B cell (primary cell): ENCODE data around the gene PRUNE2. TPM values are rescaled to one million over a fixed set of nuclear protein-coding genes. Genes with fewer than 3 reads are reported as not detected.

Source experiments
- ATAC-seq: fragments of 200-7000 bp; cut with Tn5 transposase; one replicate; pipeline ENCODE4 v1.10.0; 2021; ENCODE audit warnings: low read depth, mild to moderate bottlenecking, moderate number of reproducible peaks, moderate library complexity
- CTCF ChIA-PET: fragments of 350-600 bp; sonication (Branson Sonifier 250); formaldehyde crosslinking; loops from one replicate; lab custom pipeline; 2021; ENCODE audit warnings: antibody characterized with exemption, inconsistent platforms; lab: Charles Lee
- POLR2A ChIA-PET: fragments of 350-600 bp; sonication (Branson Sonifier 250); formaldehyde crosslinking; loops from one replicate; lab custom pipeline; 2021; ENCODE audit warnings: antibody characterized with exemption; lab: Charles Lee
- DNase-seq: peaks from one replicate; pipeline ENCODE4 v3.0.0; 2013
- H2AFZ ChIP-seq: 2 replicates; pipeline ENCODE4 v1.6.1; 2012; ENCODE audit warnings: mild to moderate bottlenecking, low read depth, low read length; ENCODE audit not compliant: insufficient read depth, poor library complexity, severe bottlenecking
- H3K27ac ChIP-seq, 2 donors: 1 replicate in 1 of 2; 2 replicates in 1 of 2; pipeline ENCODE4 v1.5.1; 2012 to 2013; ENCODE audit warnings: low read length in 2 of 2, mild to moderate bottlenecking in 2 of 2, moderate library complexity in 1 of 2
- H3K27me3 ChIP-seq, 4 experiments: fragments of 200-600 bp in 1 of 4; sonication (generic) in 1 of 4; replicated peaks in 1 of 4; 1 replicate in 2 of 4; 2 replicates in 2 of 4; pipeline versions ENCODE4 v1.6.1 to v1.7.0; 2013 to 2016; ENCODE audit warnings: low read length in 3 of 4, mild to moderate bottlenecking in 2 of 4, mixed read lengths in 1 of 4, moderate library complexity in 1 of 4; ENCODE audit not compliant: insufficient read depth in 4 of 4, control insufficient read depth in 3 of 4; ENCODE audit errors: control extremely low read depth in 1 of 4
- H3K36me3 ChIP-seq, 2 experiments: replicated peaks in 1 of 2; 1 replicate in 1 of 2; 2 replicates in 1 of 2; pipeline versions ENCODE4 v1.6.1 to v1.7.1; 2013; ENCODE audit warnings: low read length in 1 of 2; ENCODE audit not compliant: insufficient read depth in 2 of 2, control insufficient read depth in 1 of 2; ENCODE audit errors: control extremely low read depth in 1 of 2, extremely low read depth in 1 of 2
- H3K4me1 ChIP-seq, 2 donors: fragments of 200-600 bp in 1 of 2; sonication (generic) in 1 of 2; 1 replicate in 1 of 2; 2 replicates in 1 of 2; pipeline versions ENCODE4 v1.5.1 to v1.6.1; 2013 to 2017; ENCODE audit warnings: low read length in 2 of 2; ENCODE audit not compliant: control insufficient read depth in 2 of 2, insufficient read depth in 2 of 2
- H3K4me2 ChIP-seq: replicated peaks from 2 replicates; pipeline ENCODE3; 2012; ENCODE audit warnings: mild to moderate bottlenecking, low read depth, low read length; ENCODE audit not compliant: poor library complexity, severe bottlenecking
- H3K4me3 ChIP-seq, 5 experiments: fragments of 200-600 bp in 1 of 5; sonication (generic) in 1 of 5; 1 replicate in 3 of 5; 2 replicates in 2 of 5; pipeline versions ENCODE4 v1.5.1 to v1.7.0; 2011 to 2016; ENCODE audit warnings: low read length in 4 of 5, mild to moderate bottlenecking in 4 of 5, low read depth in 2 of 5, control low read depth in 1 of 5, moderate library complexity in 1 of 5; ENCODE audit not compliant: insufficient read depth in 1 of 5; ENCODE audit errors: control extremely low read depth in 1 of 5, extremely low read depth in 1 of 5
- H3K79me2 ChIP-seq: fragments of 200-600 bp; sonication (generic); one replicate; pipeline ENCODE4 v1.6.0; 2016; ENCODE audit warnings: low read length; ENCODE audit not compliant: control insufficient read depth, insufficient read depth
- H3K9ac ChIP-seq: fragments of 200-600 bp; sonication (generic); 2 replicates; pipeline ENCODE4 v1.6.1; 2017; ENCODE audit warnings: mild to moderate bottlenecking, low read length, moderate library complexity
- H3K9me3 ChIP-seq, 3 donors: one replicate each; pipeline versions ENCODE4 v1.6.1 to v1.7.1; 2013; ENCODE audit warnings: low read length in 2 of 3; ENCODE audit not compliant: control insufficient read depth in 2 of 3, insufficient read depth in 1 of 3; ENCODE audit errors: control extremely low read depth in 1 of 3
- H4K20me1 ChIP-seq: 2 replicates; pipeline ENCODE4 v1.6.0; 2012; ENCODE audit warnings: mild to moderate bottlenecking, low read length; ENCODE audit not compliant: insufficient read depth, control insufficient read depth, poor library complexity, severe bottlenecking
- H3K27ac Mint-ChIP-seq: one replicate; pipeline ENCODE4 v1.8.0; 2021; ENCODE audit warnings: mixed read lengths
- H3K27me3 Mint-ChIP-seq: one replicate; pipeline ENCODE4 v1.8.0; 2021; ENCODE audit warnings: mixed read lengths
- H3K4me1 Mint-ChIP-seq: one replicate; pipeline ENCODE4 v1.8.0; 2021; ENCODE audit warnings: mixed read lengths
- H3K4me3 Mint-ChIP-seq: one replicate; pipeline ENCODE4 v1.8.0; 2021; ENCODE audit warnings: mixed read lengths
- H3K9me3 Mint-ChIP-seq: one replicate; pipeline ENCODE4 v1.8.0; 2022; ENCODE audit warnings: mixed read lengths; ENCODE audit not compliant: insufficient read depth
- CTCF ChIP-seq: fragments of 200-600 bp; IDR thresholded peaks from one replicate; pipeline ENCODE4 v1.8.0; 2022; ENCODE audit warnings: antibody characterized with exemption, mild to moderate bottlenecking
- EZH2 ChIP-seq: IDR thresholded peaks from 2 replicates; pipeline ENCODE4 v1.6.1; 2012; ENCODE audit warnings: borderline replicate concordance, low read depth, mild to moderate bottlenecking, moderate library complexity, low read length; ENCODE audit not compliant: insufficient read depth, poor library complexity, severe bottlenecking
- whole genome bisulfite sequencing: methylation state at CpG from one replicate; pipeline ENCODE4 v1.1.5; 2013; ENCODE audit warnings: missing lambda C conversion rate; ENCODE audit not compliant: insufficient coverage; 5-methylcytosine and 5-hydroxymethylcytosine counted together
- intact Hi-C: fragments of 100-400 bp; cut with micrococcal nuclease; formaldehyde crosslinking; loops from one replicate; pipeline ENCODE4 v1.10.0; 2022
- polyA plus RNA-seq: library from polyadenylated mRNA; depleted of rRNA; stranded (reverse); fragments of >200 nt; gene quantifications from 2 replicates; pipeline ENCODE4 v1.2.3, GENCODE V29; 2012
- total RNA-seq, 2 donors: library from RNA; stranded (reverse); fragments of 120-200 nt in 1 of 2; gene quantifications; 1 replicate in 1 of 2; 2 replicates in 1 of 2; pipeline versions ENCODE4 v1.2.3 to v1.2.4, GENCODE V29; 2013 to 2022

PRUNE2 gene
- total and polyA plus RNA-seq, 2 donors (not counting 1 experiment from before 2014, with no cell fraction given) = 0.12 TPM; not detected in 1

- H3K36me3 ChIP-seq = no peaks in the 10 kb centered on the region
- no peaks in the 10 kb centered on the region for H4K20me1 ChIP-seq
- DNase-seq = no peak
- no peak overlapping the region for H3K4me2 ChIP-seq
- H3K4me3 ChIP-seq = no peak overlapping the region
- CTCF ChIA-PET = no interaction called here
- H2AFZ ChIP-seq = peak overlapping the region; percentile 3
- peaks cover 0 to 4% (median 2%) of the 10 kb centered on the region in 4 experiments for H3K27me3 ChIP-seq
- Mint-ChIP-seq H3K4me1 (peaks cover 10% of the 10 kb centered on the region), H3K4me3 (no peak overlapping the region), H3K9me3 (no peaks in the 10 kb centered on the region), H3K27me3 (no peaks in the 10 kb centered on the region), H3K27ac (no peak overlapping the region)
- TF ChIP-seq EZH2 = no peak
- TF ChIP-seq CTCF = no peak
- 100% methylated on average over 2 of the region's 7 CpGs for WGBS
- H3K9ac ChIP-seq = no peak overlapping the region
- H3K4me1 ChIP-seq = peaks cover 0 to under 1% of the 10 kb centered on the region in 2 donors
- no peaks in the 10 kb centered on the region for H3K9me3 ChIP-seq
- POLR2A ChIA-PET = no interaction called here
- no peaks in the 10 kb centered on the region for H3K79me2 ChIP-seq
- ATAC-seq = no peak
- intact Hi-C loops = no loop called here
- no peak overlapping the region for H3K27ac ChIP-seq
These were observed 18.0 kb downstream of the PRUNE2 start for GRCh38 chr9:76887951-76888350.

- TF ChIP-seq EZH2 = no peak
- TF ChIP-seq CTCF = no peak
- Histone ChIP-seq H3K27ac (no peak overlapping the region), H3K9ac (no peak overlapping the region), H3K4me1 (peaks cover 0 to 6% of the 10 kb centered on the region in 2 donors), H4K20me1 (no peaks in the 10 kb centered on the region), H3K9me3 (no peaks in the 10 kb centered on the region), H3K79me2 (no peaks in the 10 kb centered on the region), H2AFZ (peak overlapping the region; percentile 3), H3K36me3 (no peaks in the 10 kb centered on the region), H3K27me3 (peaks cover 0 to 4% (median 2%) of the 10 kb centered on the region in 4 experiments), H3K4me3 (no peak overlapping the region), H3K4me2 (no peak overlapping the region)
- no peaks in the 10 kb centered on the region for H3K9me3 Mint-ChIP-seq
- ChIA-PET POLR2A (no interaction called here), CTCF (no interaction called here)
- no peak overlapping the region for H3K27ac Mint-ChIP-seq
- no peak overlapping the region for H3K4me3 Mint-ChIP-seq
- ATAC-seq = no peak
- H3K27me3 Mint-ChIP-seq = no peaks in the 10 kb centered on the region
- intact Hi-C loops = no loop called here
- peaks cover 17% of the 10 kb centered on the region for H3K4me1 Mint-ChIP-seq
- DNase-seq = no peak
- 69% methylated on average over 3 of the region's 5 CpGs for WGBS
These were observed 18.7 kb downstream of the PRUNE2 start for GRCh38 chr9:76887003-76887821.
